Measurements from ENCODE around the gene PCIF1. TPM values are rescaled to one million over a fixed set of nuclear protein-coding genes. Genes with fewer than 3 reads are reported as not detected.

The PCIF1 gene
- total and polyA plus RNA-seq, 9 of the 15 experiments (the other 6 are each of a cell fraction or from before 2014, with no cell fraction given), result 5.8 to 29.4 (median 11.3) TPM

- peak; percentile 65; the same call in 1 of the 2 replicates for TF ChIP-seq REST (IDR thresholded peaks at IDR 0.05; ENCODE audit: borderline replicate concordance)
- TF ChIP-seq REST (CRISPR knock-in tag; IDR thresholded peaks at IDR 0.05; ENCODE audit: low read depth), result no peak
- no peak for TF ChIP-seq ZFP91 (CRISPR knock-in tag; IDR thresholded peaks at IDR 0.05)
- TF ChIP-seq CREM (IDR thresholded peaks at IDR 0.05; ENCODE audit: low read depth), result 0 out of 2 replicates have a peak, but pooled peaks have one; percentile 22
- 0 out of 2 replicates have a peak, but pooled peaks have one; percentile 24 for TF ChIP-seq HCFC1 (IDR thresholded peaks at IDR 0.05; ENCODE audit: low read depth, low read length)
- 0 out of 2 replicates have a peak, but pooled peaks have one; percentile 51 for TF ChIP-seq STAT6 (CRISPR knock-in tag; IDR thresholded peaks at IDR 0.05)
- TF ChIP-seq ZBTB7A (IDR thresholded peaks at IDR 0.05; ENCODE audit: borderline replicate concordance, control insufficient read depth, low read depth, low read length), result peak; percentile 66; the same call in 1 of the 2 replicates
- TF ChIP-seq, protein P1, sequence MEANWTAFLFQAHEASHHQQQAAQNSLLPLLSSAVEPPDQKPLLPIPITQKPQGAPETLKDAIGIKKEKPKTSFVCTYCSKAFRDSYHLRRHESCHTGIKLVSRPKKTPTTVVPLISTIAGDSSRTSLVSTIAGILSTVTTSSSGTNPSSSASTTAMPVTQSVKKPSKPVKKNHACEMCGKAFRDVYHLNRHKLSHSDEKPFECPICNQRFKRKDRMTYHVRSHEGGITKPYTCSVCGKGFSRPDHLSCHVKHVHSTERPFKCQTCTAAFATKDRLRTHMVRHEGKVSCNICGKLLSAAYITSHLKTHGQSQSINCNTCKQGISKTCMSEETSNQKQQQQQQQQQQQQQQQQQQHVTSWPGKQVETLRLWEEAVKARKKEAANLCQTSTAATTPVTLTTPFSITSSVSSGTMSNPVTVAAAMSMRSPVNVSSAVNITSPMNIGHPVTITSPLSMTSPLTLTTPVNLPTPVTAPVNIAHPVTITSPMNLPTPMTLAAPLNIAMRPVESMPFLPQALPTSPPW (CRISPR knock-in tag; IDR thresholded peaks at IDR 0.05), result peak; percentile 55
- TF ChIP-seq, protein P2, sequence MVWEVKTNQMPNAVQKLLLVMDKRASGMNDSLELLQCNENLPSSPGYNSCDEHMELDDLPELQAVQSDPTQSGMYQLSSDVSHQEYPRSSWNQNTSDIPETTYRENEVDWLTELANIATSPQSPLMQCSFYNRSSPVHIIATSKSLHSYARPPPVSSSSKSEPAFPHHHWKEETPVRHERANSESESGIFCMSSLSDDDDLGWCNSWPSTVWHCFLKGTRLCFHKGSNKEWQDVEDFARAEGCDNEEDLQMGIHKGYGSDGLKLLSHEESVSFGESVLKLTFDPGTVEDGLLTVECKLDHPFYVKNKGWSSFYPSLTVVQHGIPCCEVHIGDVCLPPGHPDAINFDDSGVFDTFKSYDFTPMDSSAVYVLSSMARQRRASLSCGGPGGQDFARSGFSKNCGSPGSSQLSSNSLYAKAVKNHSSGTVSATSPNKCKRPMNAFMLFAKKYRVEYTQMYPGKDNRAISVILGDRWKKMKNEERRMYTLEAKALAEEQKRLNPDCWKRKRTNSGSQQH (CRISPR knock-in tag; IDR thresholded peaks at IDR 0.05), result 0 out of 2 replicates have a peak, but pooled peaks have one; percentile 17
- TF ChIP-seq, protein P3, sequence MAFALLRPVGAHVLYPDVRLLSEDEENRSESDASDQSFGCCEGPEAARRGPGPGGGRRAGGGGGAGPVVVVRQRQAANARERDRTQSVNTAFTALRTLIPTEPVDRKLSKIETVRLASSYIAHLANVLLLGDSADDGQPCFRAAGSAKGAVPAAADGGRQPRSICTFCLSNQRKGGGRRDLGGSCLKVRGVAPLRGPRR (CRISPR knock-in tag; IDR thresholded peaks at IDR 0.05), result no peak
These were observed 52.8 kb downstream of the PCIF1 start (continued) for GRCh38 chr20:45987108-45987780.

Measured in K562 (cell line).